WTC11 (cell line): Measurements from ENCODE around the gene TANGO2.

ENCODE experiments used
- MXD4 ChIP-seq: fragments of 250-450 bp; sonication (Bioruptor Pico); IDR thresholded peaks from 2 replicates; pipeline ENCODE4 v1.8.0; 2021; ENCODE audit warnings: mild to moderate bottlenecking, moderate library complexity, borderline replicate concordance
- NFE2L1 ChIP-seq: sonication (generic); formaldehyde crosslinking; IDR thresholded peaks from 2 replicates; pipeline ENCODE4 v1.8.1; 2023; ENCODE audit warnings: missing genetic modification reagents
- NR2C2 ChIP-seq: sonication (generic); formaldehyde crosslinking; IDR thresholded peaks from 2 replicates; pipeline ENCODE4 v1.8.0; 2022; ENCODE audit warnings: mild to moderate bottlenecking, missing genetic modification reagents
- ZNF396 ChIP-seq: fragments of 250-450 bp; sonication (Bioruptor Pico); IDR thresholded peaks from 2 replicates; pipeline ENCODE4 v1.8.0; 2021; ENCODE audit warnings: mild to moderate bottlenecking, moderate library complexity, borderline replicate concordance
- ZNF671 ChIP-seq: fragments of 250-450 bp; sonication (Bioruptor Pico); IDR thresholded peaks from 2 replicates; pipeline ENCODE4 v1.8.0; 2021; ENCODE audit warnings: mild to moderate bottlenecking
- TF ChIP-seq, protein P1 (sequence below): fragments of 200-600 bp; IDR thresholded peaks from 2 replicates; pipeline ENCODE4 v1.8.0; 2022; ENCODE audit warnings: antibody characterized with exemption

DNA sequence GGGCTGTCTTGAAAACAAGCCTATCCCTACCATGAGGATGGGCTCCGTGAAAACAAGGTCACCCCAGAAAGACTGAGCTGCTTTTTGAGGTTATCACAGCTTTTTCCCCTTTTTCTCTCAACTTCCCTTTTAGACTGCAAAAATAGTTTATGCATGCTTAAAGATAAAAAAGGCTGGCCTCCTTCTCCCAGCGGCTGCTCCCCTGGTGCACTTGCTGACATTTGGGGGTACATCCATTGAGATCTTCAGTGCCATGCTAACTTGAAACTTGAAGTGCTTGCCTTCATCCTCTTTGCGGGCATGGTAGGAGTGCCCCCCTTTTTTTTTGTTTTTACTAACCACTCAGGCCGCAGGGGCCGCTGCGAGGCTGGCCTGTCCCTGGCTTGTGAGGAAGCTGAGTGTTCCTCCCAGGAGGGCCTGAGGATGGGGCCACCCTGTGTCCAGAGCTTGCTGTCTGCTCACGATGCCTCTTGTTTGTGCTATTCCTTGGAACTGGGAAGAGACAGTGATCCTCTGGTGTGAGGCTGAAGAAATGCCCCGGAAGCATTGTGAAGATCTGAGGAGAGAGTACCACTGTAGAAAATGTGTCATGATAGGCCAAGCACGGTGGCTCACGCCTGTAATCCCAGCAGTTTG is 2.2 kb downstream of the TANGO2 start:
- no peak for TF ChIP-seq ZNF396 (CRISPR knock-in tag)
- TF ChIP-seq MXD4 (CRISPR knock-in tag): no peak
- TF ChIP-seq, protein P1, sequence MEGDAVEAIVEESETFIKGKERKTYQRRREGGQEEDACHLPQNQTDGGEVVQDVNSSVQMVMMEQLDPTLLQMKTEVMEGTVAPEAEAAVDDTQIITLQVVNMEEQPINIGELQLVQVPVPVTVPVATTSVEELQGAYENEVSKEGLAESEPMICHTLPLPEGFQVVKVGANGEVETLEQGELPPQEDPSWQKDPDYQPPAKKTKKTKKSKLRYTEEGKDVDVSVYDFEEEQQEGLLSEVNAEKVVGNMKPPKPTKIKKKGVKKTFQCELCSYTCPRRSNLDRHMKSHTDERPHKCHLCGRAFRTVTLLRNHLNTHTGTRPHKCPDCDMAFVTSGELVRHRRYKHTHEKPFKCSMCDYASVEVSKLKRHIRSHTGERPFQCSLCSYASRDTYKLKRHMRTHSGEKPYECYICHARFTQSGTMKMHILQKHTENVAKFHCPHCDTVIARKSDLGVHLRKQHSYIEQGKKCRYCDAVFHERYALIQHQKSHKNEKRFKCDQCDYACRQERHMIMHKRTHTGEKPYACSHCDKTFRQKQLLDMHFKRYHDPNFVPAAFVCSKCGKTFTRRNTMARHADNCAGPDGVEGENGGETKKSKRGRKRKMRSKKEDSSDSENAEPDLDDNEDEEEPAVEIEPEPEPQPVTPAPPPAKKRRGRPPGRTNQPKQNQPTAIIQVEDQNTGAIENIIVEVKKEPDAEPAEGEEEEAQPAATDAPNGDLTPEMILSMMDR: no peak
- no peak for TF ChIP-seq ZNF671 (CRISPR knock-in tag)
- TF ChIP-seq NR2C2 (CRISPR knock-in tag): no peak
- no peak for TF ChIP-seq NFE2L1
